HG03039 (cell line): ENCODE results near the gene LPCAT1.
"Not testable (repeated sequence)": the region's sequence is repeated elsewhere in the genome, so short reads cannot be mapped to it uniquely, and the experiment has no call there.

Experiments used
- ATAC-seq: cut with Tn5 transposase; IDR thresholded peaks from one replicate; pipeline ENCODE4 v1.9.1; 2021; ENCODE audit warnings: mild to moderate bottlenecking, moderate library complexity; ENCODE audit not compliant: unreplicated experiment

LPCAT1 gene

DNA sequence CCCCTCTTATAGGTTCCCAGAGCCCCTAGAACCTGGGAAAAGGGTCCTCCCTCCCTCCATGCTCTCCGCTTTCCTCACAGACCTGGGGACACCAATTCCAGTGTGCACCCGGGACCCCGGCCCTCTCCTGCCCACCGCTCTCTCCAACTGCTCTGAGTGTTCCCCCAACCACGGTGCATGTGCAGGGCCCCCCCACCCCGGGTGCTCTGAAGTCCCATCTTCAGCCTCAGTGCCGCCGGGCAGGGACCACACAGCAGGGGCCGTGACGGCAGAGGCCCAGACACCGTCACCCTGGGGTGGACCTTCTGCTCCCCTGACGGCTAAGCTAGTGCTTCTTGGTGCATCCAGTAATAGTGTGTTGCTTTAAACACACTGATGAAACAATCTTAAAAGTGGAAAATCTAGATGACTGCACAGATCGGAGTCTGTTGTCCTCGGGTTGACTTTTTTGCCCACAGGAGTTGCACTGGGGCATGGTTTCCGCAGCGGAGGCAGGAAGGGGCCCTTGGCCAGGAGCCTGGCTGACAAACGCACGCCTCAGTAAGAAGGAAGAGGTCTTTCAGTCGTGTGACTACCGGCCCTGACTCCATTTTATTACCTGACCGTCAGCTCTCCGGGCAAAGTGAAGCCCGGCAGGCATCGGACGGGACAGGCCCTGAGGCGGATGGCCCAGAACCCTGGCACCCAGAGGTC lies 42.3 kb downstream of the LPCAT1 start:
- no peak for ATAC-seq

DNA sequence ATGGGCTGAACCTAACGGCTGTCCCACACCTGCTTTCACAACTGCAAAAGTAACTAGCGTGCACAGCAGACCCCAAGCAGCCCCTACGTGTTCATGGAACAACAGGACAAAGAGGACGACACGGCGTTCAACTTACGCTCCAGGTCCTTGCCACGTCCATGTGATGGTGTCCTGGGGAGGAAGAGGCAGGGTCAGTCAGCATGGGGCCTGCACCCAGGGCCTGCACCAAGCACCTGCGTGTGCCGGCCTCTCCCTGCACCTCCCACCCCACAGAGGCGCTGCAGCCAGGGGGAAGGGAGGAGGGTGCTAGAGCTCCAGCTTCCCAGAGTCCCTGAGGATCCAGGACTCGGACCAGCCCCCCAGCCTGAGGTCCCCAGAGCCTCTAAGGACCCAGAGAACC lies 43.0 kb downstream of the LPCAT1 start:
- ATAC-seq, result no peak

DNA sequence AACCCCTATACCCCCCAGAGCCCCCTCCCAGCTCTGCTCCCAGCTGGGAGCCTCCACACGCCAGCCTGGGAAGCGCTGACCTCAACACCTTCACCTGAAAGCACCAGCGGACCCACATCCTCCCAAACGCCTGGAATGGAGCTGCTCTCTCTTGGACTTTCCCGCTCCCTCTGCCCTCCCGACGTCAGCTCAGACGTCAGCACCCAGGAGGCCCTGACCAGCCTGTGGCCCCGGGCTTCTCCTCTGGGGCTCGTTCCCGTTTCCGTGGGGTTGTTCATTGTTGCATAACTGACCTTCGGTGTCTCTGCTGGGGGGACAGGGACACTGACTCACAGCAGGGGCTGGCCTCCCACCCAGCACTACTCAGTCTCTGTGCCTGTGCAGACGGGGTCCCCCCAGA lies 43.5 kb downstream of the LPCAT1 start:
- no peak for ATAC-seq

DNA sequence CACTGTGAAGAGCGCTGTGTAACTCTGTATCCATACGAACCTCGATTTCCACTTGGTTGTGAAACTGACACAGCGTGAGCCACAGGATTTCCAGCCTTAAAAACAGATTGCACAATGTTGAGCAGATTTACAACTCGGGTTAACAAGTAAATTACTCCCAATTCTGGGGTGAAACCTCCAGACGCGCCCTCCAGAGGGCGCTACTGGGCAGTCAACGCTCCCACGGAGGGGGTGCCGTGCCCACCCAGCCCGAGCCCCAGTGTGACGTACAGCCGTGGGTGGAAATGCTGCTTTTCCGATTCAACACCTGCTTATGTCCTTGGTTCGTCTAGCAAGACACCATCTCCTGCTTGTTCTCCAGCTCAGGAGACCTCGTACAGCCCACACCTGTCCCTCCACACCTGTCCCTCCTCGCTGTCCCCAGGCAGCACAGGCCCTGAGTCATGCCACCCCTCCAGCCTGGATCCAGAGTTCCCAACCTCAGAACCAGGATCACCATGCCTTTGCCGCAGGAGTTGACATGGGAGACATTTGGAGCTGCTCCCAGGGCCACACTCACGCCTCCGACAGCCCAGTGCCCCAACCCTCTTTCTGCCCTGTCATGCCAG lies 44.1 kb downstream of the LPCAT1 start:
- ATAC-seq, result no peak

DNA sequence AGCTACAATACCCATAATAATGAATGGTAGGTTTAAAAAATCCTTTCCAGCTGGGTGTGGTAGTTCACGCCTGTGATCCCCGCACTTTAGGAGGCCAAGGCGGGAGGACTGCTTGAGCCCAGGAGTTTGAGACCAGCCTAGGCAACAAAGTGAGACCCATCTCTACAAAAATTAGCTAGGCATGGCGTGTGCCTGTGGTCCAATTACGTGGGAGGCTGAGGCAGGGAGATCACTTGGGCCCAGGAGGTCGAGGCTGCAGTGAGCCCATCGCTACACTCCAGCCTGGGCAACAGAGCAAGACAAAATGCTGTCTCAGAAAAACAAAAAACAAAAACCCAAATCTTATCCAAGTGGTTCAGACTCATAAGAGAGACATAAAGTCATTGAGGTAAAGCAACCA lies 44.7 kb downstream of the LPCAT1 start:
- no peak for ATAC-seq

DNA sequence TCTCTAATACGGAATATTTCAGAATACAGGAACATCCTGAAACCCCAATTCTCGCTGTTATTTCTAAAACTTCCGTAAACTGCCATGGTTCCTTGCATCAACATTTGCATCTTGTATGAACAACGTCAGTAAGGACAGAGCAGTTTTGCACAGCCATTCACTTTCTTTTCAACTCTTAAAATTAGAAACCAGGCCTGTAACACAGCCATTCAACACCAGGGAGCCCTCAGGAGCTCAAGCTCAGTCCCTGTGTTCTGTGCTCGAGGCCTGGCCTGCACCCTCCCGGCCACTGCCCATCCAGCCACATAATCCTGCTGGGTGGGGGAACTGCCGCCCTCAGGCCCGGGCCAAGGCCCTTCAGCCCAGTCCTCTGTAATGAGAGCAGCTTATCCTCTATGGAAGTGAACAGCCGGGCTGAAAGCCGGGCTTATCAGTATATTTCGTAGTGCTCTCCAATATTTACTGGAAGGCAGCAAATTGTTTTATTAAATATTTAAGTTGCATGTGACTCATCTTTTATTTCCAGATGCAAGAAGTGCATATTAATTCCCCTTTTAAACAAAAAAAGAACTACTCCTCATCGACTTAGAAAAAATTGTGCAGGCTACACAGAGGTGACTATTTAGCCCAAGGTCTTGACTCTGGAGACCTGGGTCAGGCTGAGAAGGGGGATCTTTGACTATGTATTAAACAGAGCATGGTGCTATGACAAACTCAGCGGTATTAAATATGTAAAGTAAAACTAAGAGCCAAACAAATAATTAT lies 45.3 kb downstream of the LPCAT1 start:
- ATAC-seq, result no peak

DNA sequence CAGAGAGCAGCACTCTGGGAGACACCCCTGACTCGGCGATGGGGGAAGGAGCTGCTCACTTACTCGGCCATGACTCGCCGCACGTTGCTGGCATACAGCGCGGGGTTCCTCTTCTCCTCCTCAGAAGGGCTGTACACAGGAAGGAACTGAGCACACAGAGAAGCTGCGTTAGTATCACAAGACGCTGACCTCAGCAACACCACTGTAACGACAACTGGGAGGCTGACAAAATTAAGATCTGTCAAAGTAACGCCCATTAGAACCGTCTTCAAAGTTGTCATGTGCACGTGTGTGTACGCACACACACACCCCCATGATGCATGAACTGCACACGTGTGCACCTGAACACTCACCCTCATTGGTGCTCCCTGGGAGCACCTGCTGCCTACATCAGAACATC lies 46.4 kb downstream of the LPCAT1 start:
- no peak for ATAC-seq

DNA sequence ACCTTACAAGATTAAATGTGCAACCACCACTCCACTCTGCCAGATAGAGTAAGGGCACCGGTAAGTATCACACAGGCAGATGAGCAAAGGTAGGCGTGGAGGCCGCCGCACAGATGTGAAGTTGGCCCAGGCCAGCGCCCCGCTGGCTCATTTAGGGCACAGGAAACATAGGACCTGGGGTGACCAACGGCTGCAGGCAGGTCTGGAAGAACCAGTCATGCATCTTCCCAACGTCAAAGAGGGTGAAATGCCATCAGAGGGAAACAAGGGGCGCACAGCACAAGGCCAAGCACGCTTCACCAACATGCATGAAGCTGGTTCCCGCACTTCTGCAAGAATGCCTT lies 46.8 kb downstream of the LPCAT1 start:
- ATAC-seq, result no peak

DNA sequence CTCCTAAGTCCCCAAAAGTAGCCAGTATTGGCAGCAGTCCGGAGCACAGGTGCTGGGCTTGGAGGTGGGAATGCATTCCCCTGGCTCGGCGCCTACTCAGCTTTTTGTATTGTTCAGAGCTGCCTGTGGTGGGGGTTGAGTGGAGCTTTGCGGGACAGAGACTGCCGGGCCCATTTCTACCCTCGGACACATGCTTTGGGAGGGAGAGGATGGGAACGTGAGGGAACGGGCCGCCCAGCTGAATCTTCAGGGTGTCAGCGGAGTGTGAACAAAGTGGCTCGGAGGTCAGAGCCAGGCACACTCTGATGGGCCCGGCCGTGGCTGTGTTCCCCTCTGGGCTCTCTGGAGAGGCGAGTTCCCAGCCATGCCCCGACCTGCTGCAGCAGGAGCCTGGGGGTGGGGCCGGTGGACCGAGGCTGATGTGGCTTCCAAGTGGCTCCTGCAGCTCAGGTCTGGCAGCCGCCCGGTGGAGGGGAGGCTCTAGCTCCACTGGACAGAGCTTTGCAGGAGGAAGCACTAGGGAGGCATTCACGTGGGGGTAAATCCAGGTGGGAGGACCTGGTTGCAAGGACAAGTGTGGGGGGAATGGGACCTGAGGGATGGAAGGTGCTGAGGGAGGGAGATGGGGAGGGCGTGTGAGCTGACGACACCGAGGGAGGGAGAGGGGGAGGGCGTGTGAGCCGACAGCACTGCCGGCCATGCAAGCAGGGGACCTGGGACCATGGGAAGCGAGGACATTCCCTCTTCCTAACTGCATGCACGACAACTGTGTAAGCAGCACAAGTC lies 47.4 kb downstream of the LPCAT1 start:
- no peak for ATAC-seq

DNA sequence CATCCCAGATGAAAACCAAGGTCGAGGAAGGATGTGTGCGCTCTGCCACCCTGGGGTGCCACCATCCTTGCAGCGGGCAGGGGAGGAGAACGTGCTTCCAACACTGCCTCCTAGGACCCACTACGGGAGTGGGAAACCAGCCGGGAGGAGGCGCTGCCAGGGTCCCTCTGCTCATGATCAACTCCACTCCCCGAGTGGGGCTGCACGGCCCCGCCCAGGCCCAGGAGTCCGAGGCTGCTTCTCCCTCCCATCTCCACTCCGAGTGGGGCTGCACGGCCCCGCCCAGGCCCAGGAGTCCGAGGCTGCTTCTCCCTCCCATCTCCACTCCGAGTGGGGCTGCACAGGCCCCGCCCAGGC lies 48.2 kb downstream of the LPCAT1 start:
- ATAC-seq, result not testable (repeated sequence)

DNA sequence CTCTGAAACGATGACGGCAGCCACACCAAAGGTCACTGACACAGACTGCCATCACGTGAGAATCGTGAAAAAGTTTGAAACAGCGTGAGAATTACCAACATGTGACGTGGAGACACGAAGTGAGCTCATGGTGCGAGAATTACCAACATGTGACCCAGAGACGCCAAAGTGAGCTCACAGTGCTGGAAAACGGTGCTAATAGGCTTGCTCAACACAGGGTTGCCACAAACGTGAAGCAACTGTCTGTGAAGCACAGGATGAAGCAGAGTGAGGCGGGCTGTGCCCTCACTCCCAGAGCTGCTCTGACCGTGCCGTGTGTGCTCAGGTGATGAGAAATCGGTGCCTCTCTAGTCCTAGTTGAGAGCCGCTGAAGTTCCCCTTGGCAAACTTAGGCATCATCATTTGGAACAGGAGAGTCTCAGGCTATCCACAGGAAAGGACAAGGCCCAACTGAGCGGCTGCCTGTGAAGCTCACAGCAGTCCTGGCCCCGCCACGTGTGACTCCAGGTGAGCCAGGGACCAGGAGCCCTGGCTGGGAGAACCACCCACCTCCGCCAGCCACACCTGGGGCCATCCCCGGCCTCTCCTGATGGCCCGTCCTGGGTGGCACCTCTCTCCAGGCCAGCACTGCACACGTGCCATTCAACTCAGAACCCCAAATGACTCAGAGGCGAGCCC lies 48.8 kb downstream of the LPCAT1 start:
- no peak for ATAC-seq

DNA sequence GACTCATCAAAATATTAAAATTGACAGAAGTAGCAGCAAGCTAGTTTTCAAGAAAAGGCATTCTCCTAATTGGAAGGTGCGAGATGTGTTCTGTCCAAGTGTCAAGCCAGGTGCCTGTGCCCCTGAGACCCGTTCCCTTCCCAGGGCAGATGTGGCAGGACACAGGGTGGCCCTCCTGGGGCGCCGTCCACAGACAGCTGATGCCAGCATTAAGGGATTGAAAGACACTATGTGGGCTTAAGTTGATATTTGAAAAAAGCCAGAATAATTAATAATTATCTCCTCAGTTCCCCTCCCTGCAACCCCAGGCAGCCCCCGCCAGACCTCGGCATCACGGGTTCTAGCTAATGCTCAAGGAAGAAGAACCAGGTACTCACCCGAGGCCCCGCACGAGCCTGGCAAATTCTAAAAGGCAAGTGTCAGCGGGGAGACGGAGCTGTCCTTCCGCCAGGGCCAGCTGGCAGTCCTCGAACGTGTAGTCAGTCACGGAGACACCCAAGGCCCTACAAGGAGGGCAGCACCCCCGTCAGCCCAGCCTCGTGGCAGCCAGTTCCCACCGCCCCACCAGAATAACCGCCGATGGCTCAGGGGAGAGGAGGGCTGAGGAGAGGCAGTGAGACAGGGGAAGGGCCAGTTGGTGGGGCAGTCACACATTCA lies 49.4 kb downstream of the LPCAT1 start:
- ATAC-seq, result no peak

DNA sequence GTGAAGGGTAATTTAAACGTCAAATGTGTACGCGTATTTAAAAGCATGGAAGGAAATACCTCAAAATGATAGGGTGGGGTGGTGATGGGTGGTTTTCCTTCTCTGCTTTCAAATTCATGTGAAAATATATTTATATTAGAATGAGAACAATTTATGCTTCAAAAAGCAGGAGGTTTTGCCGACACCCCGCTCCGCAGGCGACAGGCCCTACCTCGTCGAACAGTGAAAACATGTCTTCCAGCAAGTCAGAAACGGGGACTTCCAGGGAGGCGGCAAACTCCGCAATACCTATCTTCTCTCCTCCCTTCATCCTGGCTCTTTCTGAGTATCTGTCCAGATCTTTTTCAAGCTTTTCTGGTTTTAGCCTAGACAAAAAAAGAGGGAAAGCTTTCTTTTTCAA lies 50.0 kb downstream of the LPCAT1 start:
- ATAC-seq, result no peak

DNA sequence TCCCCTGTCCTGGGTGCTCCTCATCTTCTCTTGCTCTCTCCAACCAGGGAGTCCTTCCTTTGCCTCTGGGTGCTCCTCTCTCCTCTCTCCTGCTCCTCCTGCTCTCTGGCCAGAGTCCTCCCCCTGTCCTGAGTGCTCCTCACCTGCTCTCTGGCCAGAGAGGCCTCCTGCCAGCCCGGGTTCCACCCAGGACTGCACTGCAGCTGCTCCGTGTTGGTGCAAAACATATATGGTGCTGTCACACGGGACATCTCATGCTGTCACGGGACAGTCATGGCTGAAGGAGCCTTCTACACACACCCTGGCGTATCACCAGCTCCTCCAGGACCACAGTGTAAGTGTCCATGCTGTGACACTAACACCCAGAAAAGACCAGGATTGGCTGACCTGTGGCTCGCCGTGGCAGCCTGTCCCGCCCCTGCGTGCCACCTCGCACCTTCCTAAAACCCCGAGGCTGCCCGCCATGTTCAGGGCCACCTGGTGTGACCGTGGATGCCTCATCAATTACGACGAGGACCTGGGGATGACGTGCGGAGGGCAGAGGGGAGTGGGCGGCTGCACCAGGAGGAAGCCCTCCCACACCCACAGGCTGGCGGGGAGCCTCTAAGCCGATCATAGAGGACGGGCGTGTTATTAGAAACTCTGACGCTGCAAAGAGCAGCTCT lies 50.7 kb downstream of the LPCAT1 start:
- no peak for ATAC-seq

DNA sequence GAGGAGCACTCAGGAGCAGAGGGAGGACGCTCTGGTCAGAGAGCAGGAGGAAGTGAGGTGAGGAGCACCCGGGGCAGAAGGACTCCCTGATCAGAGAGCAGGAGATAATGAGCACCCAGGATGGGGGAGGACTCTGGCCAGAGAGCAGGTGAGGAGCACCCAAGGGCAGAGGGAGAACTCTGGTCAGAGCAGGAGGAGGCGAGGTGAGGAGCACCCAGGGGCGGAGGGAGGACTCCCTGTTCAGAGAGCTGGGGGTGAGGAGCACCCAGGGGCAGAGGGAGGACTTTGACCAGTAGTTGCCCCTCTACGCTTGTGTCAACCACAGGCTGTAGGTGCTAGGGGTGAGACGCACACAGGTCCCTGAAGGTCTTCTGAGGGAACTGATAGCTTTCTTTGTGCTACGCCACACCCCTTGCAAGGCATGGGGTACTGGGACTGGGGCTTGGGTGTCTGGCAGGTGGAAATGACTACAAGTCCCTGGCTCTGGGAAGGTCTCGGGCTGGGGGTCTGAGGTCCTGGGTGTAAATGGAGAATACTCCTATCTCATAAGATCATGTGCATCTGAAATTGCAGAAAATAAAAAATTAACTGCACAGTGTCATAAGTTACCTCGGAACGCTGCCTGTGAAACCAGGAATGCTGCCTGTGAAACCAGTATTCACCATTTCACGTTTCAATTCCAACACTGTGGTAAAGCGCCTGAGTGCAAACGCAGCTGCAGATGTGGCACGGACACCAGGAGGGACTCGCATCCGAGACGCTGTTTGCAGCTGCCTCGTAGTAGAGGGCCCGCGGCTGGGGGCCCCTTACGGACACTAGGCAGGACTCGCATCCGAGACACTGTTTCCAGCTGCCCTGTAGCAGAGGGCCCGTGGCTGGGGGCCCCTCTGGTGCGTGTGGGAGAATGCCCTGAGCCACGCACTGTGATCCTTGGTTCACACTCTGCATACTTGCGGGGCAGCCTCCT lies 51.5 kb downstream of the LPCAT1 start:
- ATAC-seq, result no peak

DNA sequence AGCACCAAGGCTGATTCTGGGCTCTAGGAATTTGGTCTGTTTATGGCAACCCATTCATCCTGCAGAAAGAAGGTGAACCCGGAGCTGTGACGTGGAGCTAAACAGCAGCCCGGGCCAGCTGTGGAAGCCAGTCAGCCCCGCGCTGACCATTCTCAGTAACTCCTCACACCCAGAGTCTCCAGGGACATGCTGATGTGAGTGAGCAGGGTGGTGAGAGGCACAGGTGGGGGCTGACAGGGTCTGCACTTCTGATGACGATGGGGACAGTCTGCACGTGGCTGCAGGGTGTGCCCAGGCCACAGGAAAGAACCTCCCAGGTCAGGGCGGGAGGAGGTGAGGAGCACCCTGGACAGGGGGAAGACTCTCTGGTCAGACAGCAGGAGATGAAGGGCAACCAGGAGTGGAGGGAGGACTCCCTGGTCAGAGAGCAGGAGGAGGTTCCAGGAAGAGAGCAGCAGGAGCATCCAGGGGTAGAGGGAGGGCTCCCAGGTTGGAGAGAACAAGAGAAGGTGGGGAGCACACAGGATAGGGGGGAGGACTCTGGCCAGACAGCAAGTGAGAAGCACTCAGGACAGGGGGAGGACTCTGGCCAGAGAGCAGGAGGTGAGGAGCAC lies 52.4 kb downstream of the LPCAT1 start:
- ATAC-seq, result no peak

DNA sequence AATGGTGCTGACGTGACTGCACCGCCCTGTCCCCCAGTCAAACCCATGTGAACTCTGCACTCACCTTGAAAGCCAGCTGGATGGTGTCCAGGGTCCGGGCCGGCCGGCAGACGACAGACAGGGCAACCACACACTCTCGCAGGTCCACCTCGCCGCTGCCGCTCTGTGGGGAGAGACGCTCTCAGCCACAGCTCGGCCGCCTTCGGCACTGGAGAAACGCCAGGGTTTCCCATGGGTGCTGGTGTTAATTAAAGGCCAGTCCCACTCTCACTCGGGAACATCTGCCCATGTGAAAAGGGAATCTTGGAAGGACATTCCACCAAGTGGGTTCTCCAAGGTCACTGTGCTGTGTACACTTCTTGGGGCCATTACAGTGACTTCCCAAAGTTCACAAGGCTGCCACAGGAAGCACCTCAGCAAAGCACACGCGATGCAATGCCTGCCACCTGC lies 53.0 kb downstream of the LPCAT1 start:
- ATAC-seq, result no peak
